ENCODE data around the gene MYZAP.

Gene MYZAP

GRCh38 chr15:57665939-57666338, 74.2 kb downstream of the MYZAP start:
- DNase-seq: no peak

DNA sequence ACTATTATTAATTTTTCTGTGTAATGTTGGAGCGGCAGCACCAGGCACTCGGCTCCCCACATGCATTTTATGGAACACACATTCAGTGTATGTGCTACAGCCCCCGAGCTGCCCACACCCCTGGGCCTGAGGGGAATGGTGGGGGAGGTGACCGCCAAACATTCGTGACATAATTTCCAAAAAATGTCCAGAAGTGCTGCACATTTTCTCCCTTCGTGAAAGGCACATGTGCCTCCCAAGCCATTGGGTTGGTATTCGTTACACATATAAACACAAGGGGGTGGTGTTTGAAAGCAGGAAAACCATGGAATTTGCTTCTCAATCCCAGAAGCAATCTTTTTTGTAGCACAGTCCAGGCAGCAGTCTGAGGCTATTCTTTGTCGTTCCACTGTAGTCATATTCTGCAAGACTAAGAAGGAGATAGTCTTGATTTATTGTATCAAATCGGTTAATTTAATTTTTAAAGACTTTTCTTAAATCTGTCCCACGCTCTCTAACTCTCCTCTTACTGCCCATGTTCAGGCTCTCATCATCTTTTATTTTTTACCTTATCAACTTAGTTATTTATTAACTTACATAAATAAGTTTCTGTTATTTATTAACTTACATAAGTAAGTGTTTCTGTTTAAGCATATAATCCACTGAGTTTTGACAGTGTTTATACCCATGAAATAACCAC, 75.6 kb downstream of the MYZAP start:
- DNase-seq: no peak

GRCh38 chr15:57668016-57668415, 76.3 kb downstream of the MYZAP start:
- no peak for DNase-seq

DNA sequence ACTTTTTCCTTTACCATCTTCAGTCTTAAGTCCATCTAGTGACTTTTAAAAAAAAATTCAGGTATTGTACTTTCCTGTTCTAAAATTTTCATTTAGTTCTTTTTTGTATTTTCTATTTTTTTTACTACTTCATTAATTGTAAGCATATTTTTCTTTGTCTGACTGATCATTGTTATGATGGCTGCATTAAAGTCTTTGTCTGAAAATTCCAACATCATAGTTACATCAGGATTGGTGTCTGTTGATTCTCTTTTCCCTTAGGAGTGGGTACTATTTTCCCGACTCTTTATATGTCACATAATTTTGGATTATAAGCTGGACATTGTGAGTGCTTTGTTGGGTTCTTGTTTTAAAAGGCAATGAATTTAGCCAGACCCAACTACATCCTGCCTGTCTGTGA, 79.9 kb downstream of the MYZAP start:
- no peak for DNase-seq

GRCh38 chr15:57675481-57676181, 83.9 kb downstream of the MYZAP start:
- no peak for DNase-seq

GRCh38 chr15:57676585-57676984, 84.9 kb downstream of the MYZAP start:
- DNase-seq: no peak

DNA sequence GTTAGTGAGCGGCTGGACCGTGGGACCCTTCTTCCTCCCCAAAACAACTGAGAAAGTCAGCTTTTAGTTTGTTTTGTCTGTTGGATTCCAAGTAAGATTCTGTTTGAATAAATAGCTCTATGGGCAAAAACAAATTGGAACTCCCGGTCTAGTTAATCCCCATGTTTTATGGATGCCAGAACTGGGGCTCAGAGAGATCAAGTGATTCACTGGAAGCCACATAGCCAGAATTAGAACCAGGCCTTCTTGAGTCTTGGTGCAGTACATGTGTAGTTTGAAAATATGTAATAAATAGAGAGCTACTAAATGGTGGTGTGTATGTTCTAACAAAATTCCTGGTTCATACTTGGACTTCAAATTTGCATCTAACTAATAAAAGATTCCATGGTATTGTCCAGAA, 85.5 kb downstream of the MYZAP start:
- DNase-seq: no peak

DNA sequence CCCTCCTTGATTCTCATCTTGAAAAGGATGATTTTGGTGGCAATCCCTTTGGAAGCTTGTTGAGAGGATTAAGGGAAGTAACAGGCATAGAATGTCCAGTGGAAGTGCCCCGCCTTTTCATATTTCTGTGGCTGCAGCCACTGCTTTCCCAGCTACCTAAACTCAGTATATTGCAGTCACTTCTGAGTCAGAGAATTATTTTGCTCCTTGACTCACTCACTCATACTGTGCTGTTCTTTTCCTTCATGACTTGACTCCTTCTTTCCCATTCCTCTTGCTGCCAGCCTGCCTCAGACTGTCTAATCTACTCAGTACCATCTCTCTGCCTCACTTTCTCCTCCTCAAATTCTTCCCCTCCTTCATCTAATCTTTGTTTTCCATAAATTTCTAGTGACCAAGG, 88.3 kb downstream of the MYZAP start:
- no peak for DNase-seq

- DNase-seq: no peak
Measured at GRCh38 chr15:57681011-57681410, 89.3 kb downstream of the MYZAP start.

DNA sequence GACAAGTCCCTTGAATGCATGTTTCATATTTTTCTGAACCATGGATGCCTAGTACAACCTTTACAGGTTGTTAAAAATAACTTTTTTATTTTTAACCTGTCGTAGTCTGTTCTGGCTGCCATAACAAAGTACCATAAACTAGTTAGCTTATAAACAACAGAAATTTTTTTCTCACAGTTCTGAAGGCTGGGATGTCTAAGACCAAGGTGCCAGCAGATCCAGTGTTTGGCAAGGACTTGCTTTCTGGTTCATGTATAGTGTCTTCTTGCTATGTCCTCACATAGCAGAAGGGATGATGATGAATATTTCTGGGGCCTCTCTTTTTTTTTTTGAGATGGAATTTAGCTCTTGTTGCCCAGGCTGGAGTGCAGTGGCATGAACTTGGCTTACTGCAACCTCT, 91.8 kb downstream of the MYZAP start:
- DNase-seq: no peak

DNA sequence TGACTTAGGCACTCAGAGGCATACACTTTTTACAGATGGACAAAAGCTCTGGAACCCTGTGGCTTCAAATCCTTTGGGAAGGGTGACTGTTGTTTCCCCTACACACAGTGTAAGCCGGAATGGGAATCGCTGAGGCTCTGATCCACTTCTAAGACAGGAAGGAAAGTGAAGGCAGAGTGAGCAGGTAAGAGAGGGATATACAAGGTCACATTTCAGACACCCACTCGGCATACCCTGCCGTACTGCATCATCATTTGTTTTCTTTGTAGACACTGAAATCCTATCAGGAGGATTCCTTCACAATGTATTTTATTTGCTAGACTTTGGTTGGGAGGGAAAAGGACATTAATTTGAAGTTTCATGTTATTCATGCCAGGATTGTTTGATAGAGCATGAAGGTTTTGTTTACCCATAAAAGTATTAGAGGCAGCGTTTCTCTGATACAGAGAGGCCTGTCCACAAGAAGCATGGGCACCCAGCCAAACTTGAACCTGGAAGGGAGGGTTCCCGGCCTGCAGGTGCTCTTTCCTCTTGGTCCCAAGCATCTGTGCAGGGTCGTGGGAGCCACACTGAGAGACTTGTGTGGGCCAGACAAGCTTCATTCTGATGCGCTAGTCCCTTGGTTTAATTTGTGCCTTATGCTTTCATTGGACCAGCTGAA, 92.9 kb downstream of the MYZAP start:
- no peak for DNase-seq

- no peak for DNase-seq
Measured at GRCh38 chr15:57685306-57686095, 93.8 kb downstream of the MYZAP start.

DNA sequence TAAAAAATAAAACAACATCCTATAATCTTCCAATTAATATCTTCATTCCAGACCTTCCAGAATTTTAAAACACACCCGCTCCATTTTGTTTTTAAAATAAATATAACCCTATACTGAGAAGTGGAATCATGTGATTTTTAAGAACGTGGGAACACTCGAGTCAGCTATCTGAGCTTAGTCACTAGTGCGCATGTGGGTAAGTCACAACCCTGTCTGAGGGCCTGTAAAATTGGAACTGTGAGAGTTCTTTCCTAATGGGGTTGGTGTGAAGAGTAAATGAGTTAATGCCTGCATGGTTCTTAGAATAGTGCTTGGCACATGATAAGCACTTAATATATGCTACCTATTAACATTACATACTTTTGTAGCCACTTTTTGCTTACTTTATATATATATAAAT, 95.0 kb downstream of the MYZAP start:
- DNase-seq: no peak

DNA sequence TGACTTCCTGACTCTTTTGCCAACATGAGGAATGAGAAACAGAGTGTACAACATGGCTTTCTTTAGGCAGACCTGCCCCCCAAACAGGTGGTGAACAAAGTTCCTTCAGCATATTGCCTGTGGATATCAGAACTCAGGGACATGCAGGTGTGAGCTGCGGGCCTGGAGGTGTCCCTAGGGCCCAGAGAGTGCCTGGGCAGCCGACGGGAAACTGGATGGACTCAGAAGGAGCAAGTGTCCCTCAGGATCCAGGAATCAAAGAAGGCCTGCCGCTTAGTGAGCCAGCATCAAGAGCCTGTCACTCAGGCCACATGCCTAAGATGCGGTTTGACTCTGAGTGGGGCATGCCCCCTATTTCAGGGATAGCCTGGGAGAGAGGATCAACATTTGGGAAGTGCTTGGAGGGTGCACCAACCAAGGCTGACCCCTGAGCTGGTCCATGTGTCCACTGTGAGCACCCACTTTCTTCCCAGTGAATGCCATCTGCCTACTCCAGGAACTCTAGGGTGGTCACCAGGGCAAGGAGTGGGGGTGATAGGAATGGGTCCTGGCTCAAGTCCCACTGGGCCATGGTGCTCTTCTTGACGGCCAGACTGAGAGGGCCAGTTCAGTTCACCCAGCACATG, 98.8 kb downstream of the MYZAP start:
- DNase-seq: no peak

DNA sequence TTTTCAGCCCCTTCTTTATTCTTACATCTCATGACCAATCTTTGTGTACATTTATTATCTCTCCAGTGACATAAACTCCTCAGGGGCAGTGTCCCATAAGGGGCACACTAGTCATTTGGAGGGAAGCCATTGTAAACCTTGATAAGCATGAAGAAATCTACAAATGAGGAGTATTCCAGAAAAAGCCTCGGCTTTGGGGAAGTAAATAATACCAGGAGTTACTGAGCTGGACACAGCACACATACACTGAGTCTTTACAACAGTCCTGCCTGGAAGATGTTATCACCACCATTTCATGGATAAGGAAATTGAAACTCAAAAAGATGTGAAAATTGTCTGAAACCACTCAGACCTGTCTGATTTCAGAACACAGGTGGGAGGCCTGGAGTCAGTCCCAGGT, 99.4 kb downstream of the MYZAP start:
- DNase-seq: no peak

GRCh38 chr15:57692709-57693108, 101.0 kb downstream of the MYZAP start:
- no peak for DNase-seq

- DNase-seq: no peak
Measured at GRCh38 chr15:57694279-57694678, 102.6 kb downstream of the MYZAP start.

- DNase-seq: no peak
Measured at GRCh38 chr15:57696146-57696545, 104.4 kb downstream of the MYZAP start.

- DNase-seq: no peak
Measured at GRCh38 chr15:57697588-57697987, 105.9 kb downstream of the MYZAP start.

DNA sequence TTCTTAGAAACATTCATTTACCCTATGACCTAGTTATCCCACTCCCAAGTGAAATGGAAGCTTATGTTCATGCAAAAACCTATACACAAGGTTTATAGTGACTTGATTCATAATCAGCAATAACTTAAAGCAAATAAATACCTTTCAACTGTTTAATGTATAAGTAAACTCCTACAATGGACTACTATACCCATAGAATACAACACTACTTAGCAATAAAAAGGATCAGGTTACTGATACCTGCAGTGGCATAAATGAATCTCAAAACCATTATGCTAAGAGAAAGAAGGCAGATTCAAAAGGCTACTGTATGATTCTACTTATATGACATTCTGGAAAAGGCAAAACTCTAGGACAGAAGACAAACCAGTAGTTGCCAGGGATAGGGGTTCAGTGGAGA, 106.5 kb downstream of the MYZAP start:
- DNase-seq: no peak

GRCh38 chr15:57698991-57699390, 107.3 kb downstream of the MYZAP start:
- no peak for DNase-seq

GRCh38 chr15:57703387-57703786, 111.7 kb downstream of the MYZAP start:
- no peak for DNase-seq

GRCh38 chr15:57704441-57704840, 112.7 kb downstream of the MYZAP start:
- no peak for DNase-seq

Measured in effector CD4-positive, alpha-beta T cell (primary cell).